Measurements from ENCODE around the gene HAP1. TPM values are rescaled to one million over a fixed set of nuclear protein-coding genes. Genes with fewer than 3 reads are reported as not detected.
A peak's percentile ranks its signal among the peaks of the same experiment; 100 is the strongest.
"Not testable (repeated sequence)": the region's sequence is repeated elsewhere in the genome, so short reads cannot be mapped to it uniquely, and the experiment has no call there.

HAP1 gene
- total and polyA plus RNA-seq, 8 donors: 0.16 to 0.90 (median 0.64) TPM

GRCh38 chr17:41707803-41708669 is 26.4 kb downstream of the HAP1 start:
- no peaks in the 10 kb centered on the region for H3K36me3 ChIP-seq
- no peak for ATAC-seq
- H3K4me3 ChIP-seq: no peak overlapping the region
- H3K4me1 ChIP-seq: no peaks in the 10 kb centered on the region
- intact Hi-C loops (cut with DNase I): no loop called here
- peaks cover 0 to 18% of the 10 kb centered on the region in 2 donors for H3K27me3 ChIP-seq
- no peaks in the 10 kb centered on the region for H3K9me3 ChIP-seq
- no peak for DNase-seq
- no peak overlapping the region for H3K27ac ChIP-seq
- TF ChIP-seq CTCF (IDR thresholded peaks at IDR 0.05): no peak

GRCh38 chr17:41705271-41705991 is 29.0 kb downstream of the HAP1 start:
- no peak for TF ChIP-seq CTCF (IDR thresholded peaks at IDR 0.05)
- Histone ChIP-seq H3K9me3 (no peaks in the 10 kb centered on the region), H3K27me3 (peaks cover 0 to 4% of the 10 kb centered on the region in 2 donors), H3K4me1 (no peaks in the 10 kb centered on the region), H3K27ac (no peak overlapping the region), H3K36me3 (no peaks in the 10 kb centered on the region), H3K4me3 (no peak overlapping the region)
- DNase-seq (no peak), ATAC-seq (no peak)
- intact Hi-C loops (cut with DNase I): no loop called here

- DNase-seq (no peak), ATAC-seq (no peak)
- intact Hi-C loops (cut with DNase I): no loop called here
- Histone ChIP-seq H3K27ac (no peak overlapping the region), H3K27me3 (no peaks in the 10 kb centered on the region), H3K9me3 (no peaks in the 10 kb centered on the region), H3K36me3 (no peaks in the 10 kb centered on the region), H3K4me1 (peaks cover 0 to 1% of the 10 kb centered on the region in 2 donors), H3K4me3 (no peak overlapping the region)
- no peak for TF ChIP-seq CTCF (IDR thresholded peaks at IDR 0.05)
Measured at GRCh38 chr17:41702712-41703111, 31.7 kb downstream of the HAP1 start.

GRCh38 chr17:41700843-41701242 is 33.6 kb downstream of the HAP1 start:
- intact Hi-C loops (cut with DNase I): not testable (repeated sequence)

GRCh38 chr17:41697122-41697962 is 37.1 kb downstream of the HAP1 start:
- peaks cover 5 to 34% of the 10 kb centered on the region in 2 donors for H3K4me1 ChIP-seq
- H3K36me3 ChIP-seq: peaks cover 3 to 33% of the 10 kb centered on the region in 2 donors
- no peak overlapping the region for H3K4me3 ChIP-seq
- H3K27me3 ChIP-seq: no peaks in the 10 kb centered on the region
- DNase-seq (peak in 3 of 4 donors; percentile 72 to 89 (median 74)), ATAC-seq (peak; percentile 74)
- intact Hi-C loops (cut with DNase I): no loop called here
- H3K9me3 ChIP-seq: no peaks in the 10 kb centered on the region
- no peak for TF ChIP-seq CTCF (IDR thresholded peaks at IDR 0.05)
- no peak overlapping the region for H3K27ac ChIP-seq

More at GRCh38 chr17:41700843-41701242, 33.6 kb downstream of the HAP1 start:
- H3K4me3 ChIP-seq, H3K27me3 ChIP-seq, H3K36me3 ChIP-seq, DNase-seq, H3K27ac ChIP-seq, H3K9me3 ChIP-seq, ATAC-seq: not testable (repeated sequence)
- peaks cover under 1 to 20% of the 10 kb centered on the region in 2 donors for H3K4me1 ChIP-seq
